A549 treated with DMSO at 1 μM for 4 hours (cell line): ENCODE results near the gene HES5. TPM values are rescaled to one million over a fixed set of nuclear protein-coding genes. Genes with fewer than 3 reads are reported as not detected.

Experiments used
- total RNA-seq: library from RNA; stranded (reverse); fragments of 200-300 nt; extraction: Qiagen RNA extraction; gene quantifications from 5 replicates; pipeline ENCODE4 v1.2.3, GENCODE V29; 2022; ENCODE audit warnings: low read depth

The HES5 gene
- not detected in 5 replicates for total RNA-seq

GRCh38 chr1:2529784-2530512 lies at the start of gene HES5:
TSS of gene HES5 (minus strand) at chr1:2530263. CDS start at chr1:2530164, 99 bp downstream.

DNA sequence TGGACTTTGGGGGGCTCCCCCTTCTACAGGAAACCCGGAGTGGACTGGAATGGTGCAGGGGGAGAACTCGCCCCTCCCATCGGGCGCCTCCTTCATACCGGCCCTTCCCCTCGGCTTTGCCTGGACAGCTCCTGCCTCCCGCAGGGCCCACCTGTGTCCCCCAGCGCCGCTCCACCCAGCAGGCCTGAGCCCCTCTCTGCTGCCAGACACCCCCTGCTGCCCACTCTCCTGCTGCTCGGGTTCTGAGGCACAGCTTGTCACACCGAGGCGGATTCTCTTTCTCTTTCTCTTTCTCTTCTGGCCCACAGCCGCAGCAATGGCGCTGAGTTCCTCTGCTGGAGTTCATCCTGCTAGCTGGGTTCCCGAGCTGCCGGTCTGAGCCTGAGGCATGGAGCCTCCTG lies 26.2 kb upstream of the HES5 start, which contains the start of gene TNFRSF14:
TSS of gene TNFRSF14 (plus strand) at position 95 of the 401 bp plus-strand sequence. CDS start at position 389, 294 bp downstream.

GRCh38 chr1:2525920-2526823 lies 3.9 kb downstream of the HES5 start, which contains the start of gene PANK4:
TSS of gene PANK4 (minus strand) at chr1:2526596. CDS start at chr1:2526587, 9 bp downstream.

Other genes starting within 250 kb of the HES5 start
- gene MORN1, start 138.7 kb downstream of the HES5 start, total RNA-seq = 5.8 to 7.9 TPM (median 6.4 TPM) in 5 replicates
- gene RER1, start 138.4 kb downstream of the HES5 start, total RNA-seq = 86.2 to 129 TPM (median 125 TPM) in 5 replicates
- gene PEX10, start 117.7 kb downstream of the HES5 start, total RNA-seq = 19.2 to 23.7 TPM (median 23.0 TPM) in 5 replicates
- gene PLCH2, start 54.0 kb downstream of the HES5 start, total RNA-seq = 0.12 to 0.36 TPM (median 0.32 TPM) in 5 replicates
- 8.4 to 12.8 TPM (median 9.9 TPM) in 5 replicates for gene PANK4, start 3.7 kb downstream of the HES5 start, total RNA-seq
- 0.07 to 0.21 TPM (median 0.21 TPM) in 5 replicates for gene TNFRSF14, start 26.1 kb upstream of the HES5 start, total RNA-seq
- gene PRXL2B, start 56.5 kb upstream of the HES5 start, total RNA-seq = 17.9 to 22.7 TPM (median 19.4 TPM) in 5 replicates
- gene MMEL1, start 102.8 kb upstream of the HES5 start, total RNA-seq = 0.24 to 0.37 TPM in 2 of 5 replicates, not detected in the others